Measurements from ENCODE around the gene GPR89B. TPM values are rescaled to one million over a fixed set of nuclear protein-coding genes. Genes with fewer than 3 reads are reported as not detected.
"Not testable (repeated sequence)": the region's sequence is repeated elsewhere in the genome, so short reads cannot be mapped to it uniquely, and the experiment has no call there.

GPR89B gene
- total RNA-seq, 2 experiments from 2014 or later, result 16.7 to 18.2 TPM

DNA sequence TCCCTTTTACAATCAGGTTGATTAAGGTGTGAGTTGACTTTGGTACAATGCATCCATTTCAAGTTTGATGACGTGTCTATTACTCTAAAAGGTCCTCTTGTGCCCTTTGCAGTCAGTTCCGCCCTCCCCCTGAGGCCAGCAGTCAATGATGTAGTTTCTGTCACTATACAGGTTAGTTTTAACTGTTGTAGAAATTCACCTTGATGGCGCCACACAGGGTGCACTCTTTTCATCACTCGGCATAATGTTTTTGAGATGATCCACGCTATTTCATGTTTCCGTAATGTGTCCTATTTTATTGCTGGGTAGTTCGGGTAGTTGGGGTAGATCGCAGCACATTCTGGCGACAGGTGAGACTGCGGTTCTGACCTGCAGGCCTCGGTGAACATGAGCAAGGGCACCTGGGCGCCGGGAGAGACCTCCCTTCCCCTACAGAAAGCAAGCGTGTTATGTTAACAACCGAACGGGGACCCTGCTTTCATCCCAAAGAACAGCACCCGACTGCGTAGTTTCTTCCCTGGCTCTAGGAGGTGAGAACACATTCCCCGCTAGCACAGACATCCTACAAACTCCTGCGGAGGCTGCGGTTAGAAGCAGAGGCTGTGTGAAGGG, 109.7 kb downstream of the GPR89B start:
- not testable (repeated sequence) for H3K27me3 Mint-ChIP-seq, H3K4me1 Mint-ChIP-seq, H3K36me3 Mint-ChIP-seq, DNase-seq, H3K9me3 Mint-ChIP-seq
- peak overlapping the region; percentile 91 for H3K27ac Mint-ChIP-seq
- peak overlapping the region; percentile 27 for H3K4me3 Mint-ChIP-seq

DNA sequence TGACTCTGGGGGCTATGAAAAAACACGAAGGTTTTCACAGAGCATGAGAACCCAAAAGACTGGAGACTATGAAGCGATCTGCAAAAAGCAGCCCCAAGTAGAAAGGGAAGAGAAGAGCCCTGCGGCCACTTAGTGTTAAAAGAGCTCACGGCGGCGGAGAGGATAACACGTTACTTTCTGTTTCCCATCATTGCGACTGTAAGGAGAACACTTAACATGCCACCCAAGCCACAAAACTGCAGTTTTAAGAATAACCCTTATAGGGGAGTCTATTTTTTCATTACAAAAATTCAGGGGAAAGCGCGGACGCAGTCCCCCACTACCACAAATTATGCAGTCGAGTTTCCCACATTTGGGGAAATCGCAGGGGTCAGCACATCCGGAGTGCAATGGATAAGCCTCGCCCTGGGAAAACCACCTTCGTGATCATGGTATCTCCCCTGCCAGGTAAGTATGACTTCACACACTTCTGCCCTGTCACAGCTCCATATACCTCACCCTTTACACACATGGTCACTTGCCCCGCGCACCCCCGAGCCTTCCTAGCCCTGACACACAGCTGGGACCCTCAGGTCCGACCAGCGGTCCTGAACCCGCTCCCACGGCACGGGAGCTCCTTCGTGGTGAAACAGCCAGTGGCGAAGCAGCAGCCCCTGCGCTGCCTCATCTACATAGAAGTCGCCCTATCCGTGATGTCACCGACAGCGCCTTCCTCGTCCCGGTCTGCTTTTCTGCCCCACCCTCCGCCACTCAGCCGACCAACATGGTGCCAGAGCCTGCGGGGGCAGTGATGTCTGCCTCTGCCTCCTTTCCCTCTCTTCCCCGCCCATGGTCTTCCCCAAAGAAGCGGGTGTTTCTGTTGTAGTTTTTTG, 110.5 kb downstream of the GPR89B start:
- DNase-seq, result peak; percentile 75
- H3K36me3 Mint-ChIP-seq, H3K4me1 Mint-ChIP-seq, H3K9me3 Mint-ChIP-seq, H3K27me3 Mint-ChIP-seq: not testable (repeated sequence)
- H3K4me3 Mint-ChIP-seq, result peak overlapping the region; percentile 27
- H3K27ac Mint-ChIP-seq, result peak overlapping the region; percentile 91

Other genes starting within 250 kb of the GPR89B start
- not detected for gene GJA5, start 167.8 kb upstream of the GPR89B start, total RNA-seq
- gene GJA8, start 25.6 kb upstream of the GPR89B start, total RNA-seq, result not detected
- 1 to 10 TPM; 5.0 to 5.5 TPM for gene NBPF11, start 223.9 kb downstream of the GPR89B start, total RNA-seq